CD4-positive, alpha-beta T cell (primary cell): Measurements from ENCODE around the gene EPHA5. TPM values are rescaled to one million over a fixed set of nuclear protein-coding genes. Genes with fewer than 3 reads are reported as not detected.

Source experiments
- ATAC-seq: fragments of 200-7000 bp; cut with Tn5 transposase; one replicate; pipeline ENCODE4 v1.10.0; 2022; ENCODE audit warnings: mild to moderate bottlenecking; ENCODE audit not compliant: poor library complexity
- CTCF ChIA-PET: fragments of 350-600 bp; sonication (Branson Sonifier 250); formaldehyde crosslinking; loops from one replicate; lab custom pipeline; 2021; ENCODE audit warnings: antibody characterized with exemption, inconsistent platforms; lab: Charles Lee
- POLR2A ChIA-PET: fragments of 350-600 bp; sonication (Branson Sonifier 250); formaldehyde crosslinking; loops from one replicate; lab custom pipeline; 2021; ENCODE audit warnings: antibody characterized with exemption, inconsistent platforms; lab: Charles Lee
- DNase-seq, 14 experiments: peaks; one replicate each; pipeline ENCODE4 v3.0.0-alpha.2; 2013 to 2020; ENCODE audit warnings: mixed read lengths in 2 of 14
- H3K27ac ChIP-seq, 2 donors: one replicate each; pipeline versions ENCODE4 v1.5.1 to v1.7.0; 2013; ENCODE audit warnings: low read length in 2 of 2, low read depth in 1 of 2, mild to moderate bottlenecking in 1 of 2
- H3K27me3 ChIP-seq, 2 experiments: 1 replicate in 1 of 2; 2 replicates in 1 of 2; pipeline versions ENCODE4 v1.6.1 to v1.7.0; 2013; ENCODE audit warnings: low read length in 2 of 2, control low read depth in 1 of 2, mild to moderate bottlenecking in 1 of 2, moderate library complexity in 1 of 2; ENCODE audit not compliant: insufficient read depth in 2 of 2, control insufficient read depth in 1 of 2
- H3K36me3 ChIP-seq: one replicate; pipeline ENCODE4 v1.6.1; 2013; ENCODE audit warnings: low read length, control low read depth; ENCODE audit not compliant: insufficient read depth
- H3K4me1 ChIP-seq: one replicate; pipeline ENCODE4 v1.6.1; 2013; ENCODE audit warnings: low read length, control low read depth; ENCODE audit not compliant: insufficient read depth
- H3K4me3 ChIP-seq: one replicate; pipeline ENCODE4 v1.5.1; 2013; ENCODE audit warnings: mild to moderate bottlenecking, low read length, moderate library complexity
- H3K9me3 ChIP-seq, 2 experiments: 1 replicate in 1 of 2; 2 replicates in 1 of 2; pipeline versions ENCODE4 v1.6.1 to v1.7.0; 2013; ENCODE audit warnings: low read length in 2 of 2, mild to moderate bottlenecking in 2 of 2, control low read depth in 1 of 2, moderate library complexity in 1 of 2; ENCODE audit not compliant: control insufficient read depth in 1 of 2, insufficient read depth in 1 of 2
- H3K27ac Mint-ChIP-seq: one replicate; pipeline ENCODE4 v1.8.0; 2020; ENCODE audit warnings: mixed read lengths
- H3K27me3 Mint-ChIP-seq: one replicate; pipeline ENCODE4 v1.8.0; 2021; ENCODE audit warnings: mixed read lengths
- H3K36me3 Mint-ChIP-seq: one replicate; pipeline ENCODE4 v1.8.0; 2021; ENCODE audit warnings: low read depth, mixed read lengths
- H3K4me1 Mint-ChIP-seq: one replicate; pipeline ENCODE4 v1.8.0; 2021; ENCODE audit warnings: low read depth, mixed read lengths
- H3K4me3 Mint-ChIP-seq: one replicate; pipeline ENCODE4 v1.8.0; 2020; ENCODE audit warnings: mild to moderate bottlenecking, mixed read lengths
- H3K9me3 Mint-ChIP-seq: one replicate; pipeline ENCODE4 v1.8.0; 2020; ENCODE audit warnings: mixed read lengths
- intact Hi-C, 2 experiments: fragments of 100-400 bp; cut with DNase I in 1 of 2; cut with micrococcal nuclease in 1 of 2; formaldehyde crosslinking; loops; one replicate each; pipeline versions ENCODE4 v1.15.1 to v1.9.0; 2023 to 2025; cut with DNase I, micrococcal nuclease
- total RNA-seq, 174 experiments: library from RNA in 2 of 174; stranded (reverse) in 2 of 174; gene quantifications; one replicate each; pipeline ENCODE4 v1.2.3 and lab custom pipeline; 2021 to 2026
- TF ChIP-seq, protein P1 (sequence below): fragments of 200-600 bp; IDR thresholded peaks from one replicate; pipeline ENCODE4 v1.8.0; 2022; ENCODE audit warnings: antibody characterized with exemption, mild to moderate bottlenecking

Gene EPHA5
- total RNA-seq, 2 experiments from 2014 or later: not detected

DNA sequence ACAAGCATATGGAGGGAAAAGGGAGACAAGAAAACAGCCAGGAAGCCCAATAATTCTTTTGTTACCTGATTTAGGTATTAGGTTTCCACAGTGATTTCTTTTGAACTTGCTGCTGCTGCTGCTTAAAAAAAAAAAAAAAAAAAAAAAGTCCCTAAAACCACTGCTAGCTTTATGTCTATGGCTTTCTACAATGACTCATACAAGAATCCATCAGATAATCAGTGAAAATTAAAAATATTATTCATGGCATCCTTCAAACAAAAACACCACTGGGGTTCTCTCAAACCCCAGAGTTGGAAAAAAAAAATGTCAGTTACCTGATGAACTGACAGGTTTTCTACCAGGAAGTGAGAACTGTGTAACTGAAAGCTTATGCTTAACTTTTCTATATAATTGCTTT is 14.3 kb downstream of the EPHA5 start:
- intact Hi-C loops: no loop called here
- ChIA-PET POLR2A (no interaction called here), CTCF (no interaction called here)
- H3K4me3 ChIP-seq: no peak overlapping the region
- no peak overlapping the region for H3K4me3 Mint-ChIP-seq
- TF ChIP-seq, protein P1, sequence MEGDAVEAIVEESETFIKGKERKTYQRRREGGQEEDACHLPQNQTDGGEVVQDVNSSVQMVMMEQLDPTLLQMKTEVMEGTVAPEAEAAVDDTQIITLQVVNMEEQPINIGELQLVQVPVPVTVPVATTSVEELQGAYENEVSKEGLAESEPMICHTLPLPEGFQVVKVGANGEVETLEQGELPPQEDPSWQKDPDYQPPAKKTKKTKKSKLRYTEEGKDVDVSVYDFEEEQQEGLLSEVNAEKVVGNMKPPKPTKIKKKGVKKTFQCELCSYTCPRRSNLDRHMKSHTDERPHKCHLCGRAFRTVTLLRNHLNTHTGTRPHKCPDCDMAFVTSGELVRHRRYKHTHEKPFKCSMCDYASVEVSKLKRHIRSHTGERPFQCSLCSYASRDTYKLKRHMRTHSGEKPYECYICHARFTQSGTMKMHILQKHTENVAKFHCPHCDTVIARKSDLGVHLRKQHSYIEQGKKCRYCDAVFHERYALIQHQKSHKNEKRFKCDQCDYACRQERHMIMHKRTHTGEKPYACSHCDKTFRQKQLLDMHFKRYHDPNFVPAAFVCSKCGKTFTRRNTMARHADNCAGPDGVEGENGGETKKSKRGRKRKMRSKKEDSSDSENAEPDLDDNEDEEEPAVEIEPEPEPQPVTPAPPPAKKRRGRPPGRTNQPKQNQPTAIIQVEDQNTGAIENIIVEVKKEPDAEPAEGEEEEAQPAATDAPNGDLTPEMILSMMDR: no peak
- no peak for DNase-seq
- no peaks in the 10 kb centered on the region for H3K4me1 Mint-ChIP-seq
- no peak overlapping the region for H3K27ac ChIP-seq
- H3K27me3 Mint-ChIP-seq: no peaks in the 10 kb centered on the region
- H3K36me3 Mint-ChIP-seq: no peaks in the 10 kb centered on the region
- H3K27ac Mint-ChIP-seq: no peak overlapping the region
- H3K4me1 ChIP-seq: no peaks in the 10 kb centered on the region
- no peaks in the 10 kb centered on the region for H3K9me3 ChIP-seq
- ATAC-seq: no peak
- H3K27me3 ChIP-seq: no peaks in the 10 kb centered on the region
- H3K9me3 Mint-ChIP-seq: peaks cover 5% of the 10 kb centered on the region
- H3K36me3 ChIP-seq: no peaks in the 10 kb centered on the region

DNA sequence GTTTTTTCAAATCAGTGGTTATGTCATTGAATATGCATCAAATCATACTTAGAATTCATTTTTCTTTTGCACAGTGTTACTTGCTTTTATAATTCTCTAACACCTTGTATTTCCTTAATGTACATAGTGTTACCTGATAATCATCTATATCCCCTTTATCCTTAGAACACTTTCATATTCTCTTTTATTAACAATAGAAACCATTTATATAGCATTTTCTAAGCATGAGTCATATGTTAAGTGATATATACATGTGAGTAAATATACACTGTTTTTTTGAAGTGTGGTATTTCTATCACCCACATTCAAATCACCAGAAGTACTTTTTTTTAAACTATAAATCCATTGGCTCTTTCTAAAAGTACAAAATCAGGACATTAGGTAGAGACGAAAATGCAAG is 15.3 kb downstream of the EPHA5 start:
- H3K4me3 ChIP-seq: no peak overlapping the region
- ATAC-seq (no peak), DNase-seq (no peak)
- Mint-ChIP-seq H3K36me3 (no peaks in the 10 kb centered on the region), H3K27ac (no peak overlapping the region), H3K9me3 (peaks cover 7% of the 10 kb centered on the region), H3K27me3 (no peaks in the 10 kb centered on the region), H3K4me1 (no peaks in the 10 kb centered on the region), H3K4me3 (no peak overlapping the region)
- no peaks in the 10 kb centered on the region for H3K27me3 ChIP-seq
- TF ChIP-seq, protein P1: no peak
- POLR2A ChIA-PET: no interaction called here
- intact Hi-C loops: no loop called here
- H3K36me3 ChIP-seq: no peaks in the 10 kb centered on the region
- no peaks in the 10 kb centered on the region for H3K4me1 ChIP-seq
- H3K9me3 ChIP-seq: peaks cover 0 to 3% of the 10 kb centered on the region in 2 experiments
- CTCF ChIA-PET: no interaction called here
- no peak overlapping the region for H3K27ac ChIP-seq

DNA sequence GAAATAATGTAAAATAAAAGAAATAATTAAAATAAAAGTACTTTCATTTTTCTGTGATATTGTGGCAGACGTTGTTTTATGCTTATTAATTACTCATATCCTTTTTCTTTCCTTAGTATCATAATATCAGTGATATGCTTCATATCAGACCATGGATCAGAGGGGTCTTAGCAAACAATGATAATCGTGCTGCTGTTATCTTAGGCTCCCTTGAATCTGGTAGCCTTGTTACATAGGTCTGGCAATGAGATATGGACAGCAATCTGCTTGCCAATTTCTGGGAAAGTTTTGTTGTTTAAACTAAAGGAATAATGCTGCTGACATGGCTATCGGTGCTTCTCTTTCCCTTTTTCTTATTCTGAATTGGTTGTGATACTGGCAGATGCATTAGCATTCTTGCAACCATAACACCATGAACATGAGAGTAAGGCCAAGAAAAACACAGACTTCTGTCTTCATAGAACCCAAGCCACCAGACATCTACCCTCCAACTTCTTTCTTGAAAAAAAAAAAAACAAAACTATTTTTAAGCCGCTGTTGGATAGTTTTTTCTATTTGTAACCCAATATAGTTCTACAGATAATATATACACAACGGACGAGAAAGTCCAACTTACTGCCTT is 16.4 kb downstream of the EPHA5 start:
- Histone ChIP-seq H3K36me3 (no peaks in the 10 kb centered on the region), H3K4me3 (no peak overlapping the region), H3K4me1 (no peaks in the 10 kb centered on the region), H3K9me3 (peaks cover 0 to 4% of the 10 kb centered on the region in 2 experiments), H3K27me3 (no peaks in the 10 kb centered on the region), H3K27ac (no peak overlapping the region)
- Mint-ChIP-seq H3K27me3 (no peaks in the 10 kb centered on the region), H3K4me1 (no peaks in the 10 kb centered on the region), H3K36me3 (no peaks in the 10 kb centered on the region), H3K9me3 (peaks cover 12% of the 10 kb centered on the region), H3K27ac (no peak overlapping the region), H3K4me3 (no peak overlapping the region)
- intact Hi-C loops: no loop called here
- ATAC-seq (no peak), DNase-seq (no peak)
- CTCF ChIA-PET: no interaction called here
- TF ChIP-seq, protein P1: no peak
- POLR2A ChIA-PET: no interaction called here
